DMS53 treated with DMSO at 0.1 percent for 48 hours (cell line): ENCODE measurements around the gene SERPINE3.

Experiments used
- DNase-seq: peaks from one replicate; lab custom pipeline; 2025; ENCODE audit not compliant: unreplicated experiment; lab: John Stamatoyannopoulos, UW

The SERPINE3 gene

GRCh38 chr13:51360489-51360888 lies 21.0 kb downstream of the SERPINE3 start:
- no peak for DNase-seq

GRCh38 chr13:51361106-51361505 lies 21.6 kb downstream of the SERPINE3 start:
- DNase-seq: no peak

- no peak for DNase-seq
Observed at GRCh38 chr13:51363625-51364024, 24.1 kb downstream of the SERPINE3 start.

- DNase-seq: no peak
Observed at GRCh38 chr13:51364404-51365008, 25.0 kb downstream of the SERPINE3 start.

GRCh38 chr13:51370116-51370515 lies 30.6 kb downstream of the SERPINE3 start:
- no peak for DNase-seq

GRCh38 chr13:51370811-51371210 lies 31.3 kb downstream of the SERPINE3 start:
- no peak for DNase-seq

GRCh38 chr13:51371768-51372399 lies 32.4 kb downstream of the SERPINE3 start:
- no peak for DNase-seq

- DNase-seq: no peak
Observed at GRCh38 chr13:51373451-51373850, 34.0 kb downstream of the SERPINE3 start.

- peak; percentile 88 for DNase-seq
Observed at GRCh38 chr13:51380269-51380668, 40.8 kb downstream of the SERPINE3 start.

- no peak for DNase-seq
Observed at GRCh38 chr13:51385114-51385513, 45.6 kb downstream of the SERPINE3 start.

GRCh38 chr13:51394724-51395123 lies 55.2 kb downstream of the SERPINE3 start:
- no peak for DNase-seq

- no peak for DNase-seq
Observed at GRCh38 chr13:51396352-51396751, 56.9 kb downstream of the SERPINE3 start.

- no peak for DNase-seq
Observed at GRCh38 chr13:51397262-51397941, 57.9 kb downstream of the SERPINE3 start.

- DNase-seq: no peak
Observed at GRCh38 chr13:51405176-51405575, 65.7 kb downstream of the SERPINE3 start.

GRCh38 chr13:51412431-51412830 lies 72.9 kb downstream of the SERPINE3 start:
- DNase-seq: no peak
